T-helper 1 cell treated with Interleukin-12 subunit alpha and Interleukin-12 subunit beta and Interleukin-4 antibody, amounts not matched to agents 30 μg/mL and 1 μg/mL, for 36 hours (primary cell): ENCODE data around the gene ALOX5.

Source experiments
- H3K27ac Mint-ChIP-seq: one replicate; pipeline ENCODE4 v1.8.0; 2021; ENCODE audit warnings: mild to moderate bottlenecking, mixed read lengths
- H3K27me3 Mint-ChIP-seq: one replicate; pipeline ENCODE4 v1.8.0; 2021; ENCODE audit warnings: low read depth, mixed read lengths
- H3K36me3 Mint-ChIP-seq: one replicate; pipeline ENCODE4 v1.8.0; 2021; ENCODE audit warnings: low read depth, mixed read lengths
- H3K4me1 Mint-ChIP-seq: one replicate; pipeline ENCODE4 v1.8.0; 2021; ENCODE audit warnings: low read depth, mixed read lengths
- H3K4me3 Mint-ChIP-seq: one replicate; pipeline ENCODE4 v1.8.0; 2021; ENCODE audit warnings: mild to moderate bottlenecking, moderate library complexity, mixed read lengths
- H3K9me3 Mint-ChIP-seq: one replicate; pipeline ENCODE4 v1.8.0; 2021; ENCODE audit warnings: mixed read lengths

ALOX5 gene

DNA sequence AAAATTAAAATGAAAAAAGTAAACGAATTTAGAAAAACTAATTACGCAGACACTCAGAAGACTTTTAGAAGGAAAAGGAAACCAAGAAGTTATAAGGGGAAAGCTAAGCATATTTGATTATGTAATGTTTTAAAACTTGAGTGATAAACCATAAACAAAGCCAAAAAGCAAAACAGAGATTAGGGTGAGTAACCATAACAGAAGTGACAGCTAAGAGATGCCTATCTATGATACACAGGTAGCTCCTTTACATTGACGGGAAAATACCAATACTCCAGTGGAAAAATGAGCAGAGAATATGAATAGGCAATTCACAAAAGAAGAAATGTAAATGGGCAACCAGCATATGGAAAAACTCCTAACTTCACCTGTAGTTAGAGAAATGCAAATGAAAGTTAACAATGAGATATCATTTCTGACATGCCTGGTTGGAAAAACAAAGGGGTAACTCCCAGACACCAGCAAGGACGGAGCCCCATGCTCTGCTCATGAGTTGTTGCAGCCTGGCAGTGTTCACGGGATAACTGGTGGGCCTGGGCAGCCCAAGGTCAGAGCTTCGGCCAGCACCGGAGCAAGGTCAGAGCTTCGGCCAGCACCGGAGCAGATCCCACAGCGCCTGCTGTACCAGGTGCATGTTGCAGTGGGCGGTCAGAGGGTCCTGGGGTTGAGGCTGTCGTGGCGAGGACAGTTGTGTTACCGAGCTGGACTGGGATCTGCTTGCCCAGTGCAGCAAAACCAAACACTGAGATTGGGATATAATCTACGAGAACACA lies 58.9 kb downstream of the ALOX5 start:
- H3K36me3 Mint-ChIP-seq, result peaks cover 34% of the 10 kb centered on the region
- H3K4me1 Mint-ChIP-seq, result peaks cover 34% of the 10 kb centered on the region
- H3K27me3 Mint-ChIP-seq, result peaks cover under 1% of the 10 kb centered on the region
- peaks cover 6% of the 10 kb centered on the region for H3K9me3 Mint-ChIP-seq
- H3K27ac Mint-ChIP-seq, result peak overlapping the region; percentile 60
- H3K4me3 Mint-ChIP-seq, result peak overlapping the region; percentile 23

DNA sequence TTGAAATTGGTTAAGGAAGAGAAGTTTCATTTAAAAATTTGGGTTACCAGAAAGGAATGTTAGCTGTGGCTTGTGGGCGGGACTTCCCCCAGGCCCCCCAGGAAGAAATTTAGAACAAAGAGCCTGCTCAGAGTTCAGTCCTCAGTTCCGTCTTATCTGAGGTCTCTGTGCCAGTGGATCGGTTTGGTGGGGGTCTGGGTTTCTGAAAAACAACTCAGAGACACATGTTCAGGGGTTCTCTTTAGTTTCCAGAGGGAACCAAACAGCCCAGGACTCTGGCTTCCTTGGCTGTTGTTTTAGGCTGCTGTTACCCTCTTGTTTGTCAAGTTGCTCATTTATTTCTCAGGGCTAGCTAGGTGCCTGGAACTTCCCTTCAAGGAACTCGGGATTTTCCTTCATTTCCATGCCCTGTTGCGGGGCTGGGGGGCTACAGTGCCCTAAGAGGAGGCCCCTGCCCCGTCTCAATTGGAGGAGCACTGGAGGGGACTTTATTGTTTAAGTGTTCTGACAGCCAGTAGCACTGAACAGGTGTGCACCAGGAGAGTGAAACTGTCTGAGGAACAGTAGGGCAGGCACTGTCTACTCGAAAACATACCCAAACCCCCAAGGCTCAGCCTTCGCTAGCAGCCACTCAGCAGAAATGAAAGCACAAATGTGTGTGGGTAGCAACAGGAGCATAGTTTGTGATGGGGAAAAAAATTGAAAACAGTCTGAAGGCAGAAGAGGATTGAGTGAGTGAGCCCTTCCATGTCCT lies 59.9 kb downstream of the ALOX5 start:
- H3K9me3 Mint-ChIP-seq, result peaks cover 6% of the 10 kb centered on the region
- H3K27me3 Mint-ChIP-seq, result peaks cover 5% of the 10 kb centered on the region
- H3K4me3 Mint-ChIP-seq, result peak overlapping the region; percentile 23
- peaks cover 31% of the 10 kb centered on the region for H3K36me3 Mint-ChIP-seq
- H3K4me1 Mint-ChIP-seq, result peaks cover 38% of the 10 kb centered on the region
- H3K27ac Mint-ChIP-seq, result peak overlapping the region; percentile 76

DNA sequence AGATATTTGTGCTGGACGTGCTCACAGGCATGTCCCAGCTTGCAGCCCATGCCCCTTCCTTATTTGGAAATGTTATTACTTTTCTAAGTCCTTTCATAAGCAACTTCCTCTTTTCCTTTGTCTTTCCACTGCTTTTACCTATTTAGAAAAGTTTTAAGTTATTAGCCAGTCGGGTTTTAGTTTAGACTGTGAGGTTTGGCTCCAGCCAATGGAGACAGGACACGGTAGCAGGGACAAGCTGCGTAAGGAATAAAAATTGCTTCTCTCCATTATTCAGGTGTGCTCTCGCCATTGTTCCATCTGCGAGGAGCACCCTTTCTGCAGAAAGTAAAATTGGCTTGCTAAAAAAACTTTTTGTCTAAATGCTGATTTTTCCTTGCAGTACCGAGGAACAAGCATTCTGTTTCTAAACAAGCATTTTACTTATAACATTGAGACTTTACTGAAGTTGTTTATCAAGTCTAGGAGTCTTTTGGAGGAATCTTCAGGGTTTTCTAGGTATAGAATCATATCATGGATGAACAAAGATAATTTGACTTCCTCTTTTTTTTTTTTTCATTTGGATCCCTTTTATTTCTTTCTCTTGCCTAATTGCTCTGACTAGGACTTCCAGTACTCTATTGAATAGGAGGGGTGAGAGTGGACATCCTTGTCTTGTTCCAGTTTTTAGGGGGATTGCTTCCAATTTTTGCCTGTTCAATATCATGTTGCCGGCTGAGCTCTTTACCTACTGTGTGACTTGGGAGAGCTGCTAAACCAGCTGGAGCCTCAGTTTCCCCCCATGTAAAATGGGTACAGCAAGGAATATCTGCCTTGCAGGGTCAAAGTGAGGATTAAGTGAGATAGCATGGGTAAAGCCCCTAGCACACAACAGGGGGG lies 63.8 kb downstream of the ALOX5 start:
- Mint-ChIP-seq H3K36me3 (peaks cover 35% of the 10 kb centered on the region), H3K4me3 (no peak overlapping the region), H3K27ac (no peak overlapping the region), H3K4me1 (peaks cover 31% of the 10 kb centered on the region), H3K27me3 (peaks cover 5% of the 10 kb centered on the region), H3K9me3 (peaks cover 6% of the 10 kb centered on the region)

DNA sequence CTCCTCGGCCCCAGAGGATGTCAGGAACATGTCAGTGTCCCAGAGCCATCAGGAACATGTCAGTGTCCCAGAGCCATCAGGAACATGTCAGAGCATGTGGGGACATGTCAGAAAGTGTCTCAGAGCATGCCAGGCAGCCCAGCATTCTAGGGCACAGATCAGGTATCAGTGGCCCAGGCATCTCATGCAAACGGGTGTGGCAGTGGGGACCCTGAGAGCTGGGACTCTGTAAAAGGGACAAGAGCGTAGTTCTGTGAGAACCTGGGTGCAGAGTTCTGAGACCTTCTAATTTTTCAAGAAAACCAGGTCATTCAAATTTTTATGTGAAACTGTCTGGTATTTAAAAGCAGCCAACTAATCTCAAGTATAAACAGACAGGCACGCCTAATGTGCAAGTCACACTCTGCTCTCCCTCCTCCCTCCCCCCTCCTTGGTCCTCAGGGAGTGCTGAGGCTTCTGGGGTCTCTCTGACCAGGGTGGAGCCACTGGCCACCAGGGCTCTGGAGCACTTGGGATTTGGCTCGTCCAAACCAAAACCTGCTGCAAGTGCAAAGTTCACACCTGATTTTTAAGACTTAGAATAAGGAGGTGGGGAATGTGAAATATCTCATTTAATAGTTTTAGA lies 64.6 kb downstream of the ALOX5 start:
- Mint-ChIP-seq H3K4me3 (no peak overlapping the region), H3K27me3 (peaks cover 5% of the 10 kb centered on the region), H3K9me3 (peaks cover 6% of the 10 kb centered on the region), H3K36me3 (peaks cover 31% of the 10 kb centered on the region), H3K4me1 (peaks cover 25% of the 10 kb centered on the region), H3K27ac (no peak overlapping the region)

DNA sequence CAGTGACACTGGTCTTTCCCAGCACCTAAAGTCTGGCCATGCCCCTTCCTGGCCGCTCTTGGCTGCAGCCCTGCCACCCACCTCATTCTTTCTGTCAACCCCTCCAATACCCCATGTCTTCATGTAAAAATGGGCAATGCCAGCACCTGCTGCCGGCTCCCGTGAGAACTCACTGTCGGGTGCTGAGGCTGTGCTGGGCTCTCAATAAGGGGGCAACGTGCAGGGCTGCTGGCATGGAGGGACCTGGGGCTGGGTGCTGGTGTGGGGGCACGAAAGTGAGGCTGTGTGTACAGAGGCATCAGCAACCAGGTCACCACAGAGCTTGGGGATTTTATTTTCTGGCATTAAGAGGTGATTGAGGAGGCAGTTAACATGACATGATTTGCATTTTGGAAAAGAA lies 65.3 kb downstream of the ALOX5 start:
- H3K27ac Mint-ChIP-seq, result no peak overlapping the region
- peaks cover 27% of the 10 kb centered on the region for H3K36me3 Mint-ChIP-seq

DNA sequence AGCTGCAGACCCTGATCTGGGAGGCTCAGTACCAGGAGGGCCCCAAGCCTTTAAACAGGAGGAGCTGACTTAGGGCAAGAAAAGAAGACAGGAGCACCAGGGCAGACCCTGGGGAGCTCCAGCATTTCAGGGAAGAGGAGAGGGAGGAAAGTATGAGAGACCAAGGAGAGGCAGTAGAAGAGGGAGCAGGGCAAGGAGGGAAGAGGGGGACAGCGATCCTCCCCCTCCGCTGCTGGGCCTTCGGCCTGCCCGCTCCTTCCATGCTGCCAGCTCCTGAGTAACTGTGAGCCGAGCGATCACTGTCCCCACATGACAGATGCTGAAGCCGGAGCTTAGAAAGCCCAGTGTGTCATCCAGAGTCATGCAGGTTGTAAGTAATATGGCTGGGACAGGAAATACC lies 65.9 kb downstream of the ALOX5 start:
- Mint-ChIP-seq H3K4me1 (peaks cover 12% of the 10 kb centered on the region), H3K9me3 (peaks cover 6% of the 10 kb centered on the region), H3K27me3 (peaks cover 5% of the 10 kb centered on the region), H3K36me3 (peaks cover 22% of the 10 kb centered on the region), H3K27ac (no peak overlapping the region), H3K4me3 (no peak overlapping the region)

More for the DNA sequence above, 65.3 kb downstream of the ALOX5 start:
- peaks cover 6% of the 10 kb centered on the region for H3K9me3 Mint-ChIP-seq
- H3K27me3 Mint-ChIP-seq, result peaks cover 5% of the 10 kb centered on the region
- no peak overlapping the region for H3K4me3 Mint-ChIP-seq
- H3K4me1 Mint-ChIP-seq, result peaks cover 17% of the 10 kb centered on the region

DNA sequence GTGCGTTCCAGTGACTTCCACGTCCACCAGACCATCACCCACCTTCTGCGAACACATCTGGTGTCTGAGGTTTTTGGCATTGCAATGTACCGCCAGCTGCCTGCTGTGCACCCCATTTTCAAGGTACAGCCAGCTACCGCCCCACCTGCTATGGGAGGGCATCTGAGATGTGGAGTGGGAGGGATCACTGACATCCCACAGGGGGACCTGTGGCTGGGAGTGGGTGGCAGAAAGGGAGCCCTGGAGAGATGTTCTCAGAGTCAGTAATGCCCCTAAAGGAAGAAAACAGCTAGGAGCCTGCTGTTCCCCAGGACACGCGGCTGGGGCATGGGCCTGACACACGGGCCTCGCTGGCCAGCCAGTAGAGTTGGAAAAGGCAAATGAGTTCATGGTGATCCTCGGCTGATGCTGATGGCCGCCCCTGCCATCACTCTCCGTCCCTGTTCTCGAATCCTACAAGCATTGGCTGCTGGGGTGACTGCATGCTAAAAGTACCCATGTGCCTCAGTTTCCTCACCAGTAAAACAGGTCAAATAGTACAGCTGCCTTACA lies 66.6 kb downstream of the ALOX5 start:
- Mint-ChIP-seq H3K27ac (no peak overlapping the region), H3K9me3 (peaks cover 6% of the 10 kb centered on the region), H3K27me3 (peaks cover 5% of the 10 kb centered on the region), H3K4me1 (peaks cover 11% of the 10 kb centered on the region), H3K36me3 (peaks cover 21% of the 10 kb centered on the region), H3K4me3 (no peak overlapping the region)

DNA sequence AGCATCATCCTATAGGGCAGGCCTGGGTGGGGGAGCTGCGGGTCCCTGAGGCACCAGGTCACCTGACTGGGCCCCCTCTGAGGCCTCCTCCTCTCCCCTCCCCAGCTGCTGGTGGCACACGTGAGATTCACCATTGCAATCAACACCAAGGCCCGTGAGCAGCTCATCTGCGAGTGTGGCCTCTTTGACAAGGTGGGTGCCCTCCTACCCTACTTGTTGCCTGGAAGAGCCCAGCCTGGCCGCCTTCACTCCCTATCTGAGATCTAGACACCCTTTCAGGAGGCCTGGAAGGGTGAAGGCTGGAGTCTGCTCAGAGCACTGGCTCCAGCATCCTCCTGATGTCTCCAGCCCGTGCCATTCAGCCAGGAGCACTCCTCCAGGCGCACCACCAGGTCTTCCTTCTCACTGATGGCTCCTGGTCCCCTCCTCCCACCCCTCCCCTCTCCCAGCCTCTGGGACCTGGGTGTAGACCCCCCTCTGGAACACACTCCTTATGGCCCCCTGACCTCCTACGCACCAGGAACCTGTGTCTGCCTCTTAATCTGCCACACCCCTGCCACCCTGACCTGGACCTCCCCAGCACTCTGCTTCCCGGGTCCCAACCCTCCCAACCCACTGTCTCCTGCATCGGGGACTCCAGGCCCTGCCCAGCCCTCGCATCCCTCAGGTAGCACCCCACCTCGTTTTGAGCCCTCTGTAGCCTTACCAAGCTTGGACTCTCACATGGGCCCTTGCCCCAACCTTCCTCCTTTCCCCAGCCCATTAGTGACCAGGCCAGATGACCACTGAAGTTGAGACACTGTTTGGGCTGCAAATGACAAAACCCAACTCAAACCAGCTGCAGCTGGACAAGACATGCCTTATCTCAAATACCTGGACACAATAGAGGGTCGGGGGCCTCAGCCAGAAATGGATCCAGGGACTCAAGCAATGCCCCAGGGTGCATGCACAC lies 67.5 kb downstream of the ALOX5 start:
- Mint-ChIP-seq H3K9me3 (peaks cover 4% of the 10 kb centered on the region), H3K4me1 (peaks cover 11% of the 10 kb centered on the region), H3K4me3 (no peak overlapping the region), H3K27ac (no peak overlapping the region), H3K36me3 (peaks cover 16% of the 10 kb centered on the region), H3K27me3 (peaks cover 5% of the 10 kb centered on the region)

DNA sequence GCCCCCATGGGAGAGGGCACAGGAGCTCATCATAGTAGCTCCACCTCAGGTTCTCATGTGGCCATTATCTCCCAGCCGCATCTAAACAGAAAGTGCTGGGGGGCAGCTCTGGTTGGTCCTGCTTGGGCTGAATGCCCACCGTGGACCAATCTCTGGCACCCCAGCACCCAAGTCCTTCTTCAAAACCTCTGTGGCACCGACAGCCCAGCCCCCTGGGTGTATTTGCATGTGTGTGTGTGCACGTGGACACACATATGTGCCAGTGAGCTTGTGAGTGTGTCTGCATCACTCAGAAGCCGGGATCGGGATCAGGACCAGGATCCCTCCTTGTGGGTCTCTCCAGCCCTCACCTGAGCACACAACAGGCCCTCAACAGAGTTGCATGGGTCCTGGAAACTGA lies 68.2 kb downstream of the ALOX5 start:
- Mint-ChIP-seq H3K27me3 (peaks cover 5% of the 10 kb centered on the region), H3K36me3 (peaks cover 15% of the 10 kb centered on the region), H3K4me1 (peaks cover 11% of the 10 kb centered on the region), H3K27ac (no peak overlapping the region), H3K9me3 (no peaks in the 10 kb centered on the region), H3K4me3 (no peak overlapping the region)

DNA sequence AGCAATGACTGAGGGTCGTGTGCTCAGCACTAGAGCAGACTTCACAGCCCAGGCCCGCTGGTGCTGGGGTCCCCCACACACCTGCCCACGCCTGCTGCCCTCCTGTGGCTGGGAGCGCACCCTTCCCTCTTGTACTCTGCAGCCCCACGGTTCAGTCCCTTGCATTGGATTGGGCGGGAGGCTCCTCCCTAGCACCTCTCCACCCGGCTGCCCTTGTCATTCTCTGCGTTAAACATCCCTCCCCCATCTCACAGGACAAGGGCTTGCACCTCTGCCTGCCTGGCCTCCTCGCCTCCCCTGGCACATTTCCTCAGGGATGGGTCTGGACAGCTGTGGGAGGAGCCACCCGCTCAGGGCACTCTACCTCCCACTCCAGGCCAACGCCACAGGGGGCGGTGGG lies 68.6 kb downstream of the ALOX5 start:
- peak overlapping the region; percentile 62 for H3K27ac Mint-ChIP-seq
- H3K4me3 Mint-ChIP-seq, result no peak overlapping the region
- H3K36me3 Mint-ChIP-seq, result peaks cover 15% of the 10 kb centered on the region
- H3K9me3 Mint-ChIP-seq, result no peaks in the 10 kb centered on the region
- peaks cover 5% of the 10 kb centered on the region for H3K27me3 Mint-ChIP-seq
- peaks cover 11% of the 10 kb centered on the region for H3K4me1 Mint-ChIP-seq

DNA sequence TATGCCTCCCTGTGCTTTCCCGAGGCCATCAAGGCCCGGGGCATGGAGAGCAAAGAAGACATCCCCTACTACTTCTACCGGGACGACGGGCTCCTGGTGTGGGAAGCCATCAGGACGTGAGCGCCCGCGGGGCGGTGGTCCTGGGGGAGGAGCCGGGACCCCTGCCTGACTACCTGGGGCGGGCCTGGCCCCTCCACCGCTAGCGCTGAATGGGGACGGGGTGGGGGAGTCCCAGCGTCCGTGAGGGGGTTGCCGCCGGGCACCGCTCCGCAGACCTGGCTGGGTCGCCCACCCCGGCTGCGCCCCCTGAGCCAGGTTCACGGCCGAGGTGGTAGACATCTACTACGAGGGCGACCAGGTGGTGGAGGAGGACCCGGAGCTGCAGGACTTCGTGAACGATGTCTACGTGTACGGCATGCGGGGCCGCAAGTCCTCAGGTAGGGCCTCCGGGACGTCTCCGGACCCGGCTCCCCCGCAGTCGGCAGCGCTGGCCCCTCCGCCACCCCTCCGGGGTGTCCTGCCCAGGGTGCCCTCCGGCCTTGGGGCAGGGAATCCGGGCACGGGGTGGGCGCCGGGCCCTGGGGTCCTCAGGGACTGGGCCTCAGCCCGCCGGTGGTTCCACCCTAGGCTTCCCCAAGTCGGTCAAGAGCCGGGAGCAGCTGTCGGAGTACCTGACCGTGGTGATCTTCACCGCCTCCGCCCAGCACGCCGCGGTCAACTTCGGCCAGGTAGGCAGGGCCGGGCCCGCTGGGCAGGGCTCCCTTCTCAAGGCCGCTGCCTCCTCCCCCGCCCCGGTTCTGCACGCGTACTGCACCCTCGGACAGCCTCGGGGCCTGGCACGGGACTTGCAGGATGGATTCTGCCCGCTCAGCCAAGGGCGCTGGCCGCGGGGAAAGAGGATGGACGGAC lies 69.3 kb downstream of the ALOX5 start:
- no peaks in the 10 kb centered on the region for H3K27me3 Mint-ChIP-seq
- no peaks in the 10 kb centered on the region for H3K9me3 Mint-ChIP-seq
- H3K4me1 Mint-ChIP-seq, result peaks cover 6% of the 10 kb centered on the region
- H3K27ac Mint-ChIP-seq, result no peak overlapping the region
- peaks cover 8% of the 10 kb centered on the region for H3K36me3 Mint-ChIP-seq
- H3K4me3 Mint-ChIP-seq, result no peak overlapping the region

DNA sequence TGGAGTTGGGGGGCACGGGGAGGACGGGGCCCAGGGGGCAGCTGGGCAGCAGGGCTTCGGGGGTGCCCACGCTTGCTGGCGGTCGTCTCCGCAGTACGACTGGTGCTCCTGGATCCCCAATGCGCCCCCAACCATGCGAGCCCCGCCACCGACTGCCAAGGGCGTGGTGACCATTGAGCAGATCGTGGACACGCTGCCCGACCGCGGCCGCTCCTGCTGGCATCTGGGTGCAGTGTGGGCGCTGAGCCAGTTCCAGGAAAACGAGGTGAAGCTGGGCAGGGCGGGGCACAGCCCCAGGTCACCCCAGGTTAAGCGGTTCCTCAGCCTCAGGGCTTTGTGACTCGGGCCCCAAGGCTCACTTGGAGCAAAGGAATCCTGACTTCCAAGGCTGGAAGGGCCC lies 70.0 kb downstream of the ALOX5 start:
- peaks cover 7% of the 10 kb centered on the region for H3K36me3 Mint-ChIP-seq
- no peaks in the 10 kb centered on the region for H3K9me3 Mint-ChIP-seq
- no peaks in the 10 kb centered on the region for H3K27me3 Mint-ChIP-seq
- peaks cover 6% of the 10 kb centered on the region for H3K4me1 Mint-ChIP-seq
- no peak overlapping the region for H3K27ac Mint-ChIP-seq
- no peak overlapping the region for H3K4me3 Mint-ChIP-seq
